Activated CD4-positive, alpha-beta T cell treated with anti-CD3 and anti-CD28 coated beads, Interleukin-2, amount 50 U/mL, for 24 hours (primary cell): ENCODE measurements around the gene EDN2.

Experiments used
- DNase-seq, 2 donors: peaks; one replicate each; pipeline ENCODE4 v3.0.0-alpha.2; 2020; ENCODE audit warnings: low read depth in 1 of 2, low spot score in 1 of 2

Gene EDN2

DNA sequence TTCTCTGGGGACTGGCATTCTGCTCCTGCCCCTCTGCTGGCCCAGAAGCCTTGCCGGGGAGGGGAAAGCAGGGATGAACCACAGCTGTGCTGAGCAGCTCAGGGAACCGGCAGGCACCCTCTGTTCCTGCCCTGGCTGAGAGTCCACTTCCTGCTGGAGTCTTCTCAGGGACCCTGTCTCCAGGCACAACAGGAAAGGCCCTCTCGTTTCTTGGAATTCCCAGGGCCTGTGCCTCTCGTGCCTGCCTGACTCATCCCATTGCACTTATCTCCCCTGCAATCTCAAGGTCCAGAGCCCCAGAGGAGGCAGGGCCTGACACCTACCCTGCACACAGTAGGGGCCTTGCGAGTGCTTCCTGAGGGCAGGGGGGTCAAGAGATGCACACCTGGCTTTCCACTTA, 1.1 kb upstream of the EDN2 start:
- DNase-seq: no peak

DNA sequence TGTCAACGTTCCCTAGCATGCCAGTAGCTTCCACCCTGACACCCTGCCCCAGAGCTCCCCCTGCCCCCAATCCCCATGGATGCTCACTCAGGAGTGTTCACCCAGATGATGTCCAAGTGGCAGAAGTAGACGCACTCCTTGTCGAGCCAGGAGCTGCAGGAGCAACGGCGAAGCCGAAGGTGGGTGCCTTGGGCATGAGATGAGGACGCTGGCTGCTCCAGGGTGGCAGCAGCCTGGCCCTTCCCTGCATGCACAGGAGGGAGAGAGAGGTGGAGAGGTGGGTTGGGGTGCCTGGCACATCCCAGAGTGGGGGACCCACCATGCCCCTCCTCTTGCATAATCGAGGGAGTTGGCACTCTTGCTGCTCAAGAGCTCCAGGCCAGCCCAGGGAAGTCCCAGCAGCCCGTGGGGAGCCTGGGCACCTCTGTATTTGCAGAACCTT, 502 bp downstream of the EDN2 start:
- DNase-seq: no peak

DNA sequence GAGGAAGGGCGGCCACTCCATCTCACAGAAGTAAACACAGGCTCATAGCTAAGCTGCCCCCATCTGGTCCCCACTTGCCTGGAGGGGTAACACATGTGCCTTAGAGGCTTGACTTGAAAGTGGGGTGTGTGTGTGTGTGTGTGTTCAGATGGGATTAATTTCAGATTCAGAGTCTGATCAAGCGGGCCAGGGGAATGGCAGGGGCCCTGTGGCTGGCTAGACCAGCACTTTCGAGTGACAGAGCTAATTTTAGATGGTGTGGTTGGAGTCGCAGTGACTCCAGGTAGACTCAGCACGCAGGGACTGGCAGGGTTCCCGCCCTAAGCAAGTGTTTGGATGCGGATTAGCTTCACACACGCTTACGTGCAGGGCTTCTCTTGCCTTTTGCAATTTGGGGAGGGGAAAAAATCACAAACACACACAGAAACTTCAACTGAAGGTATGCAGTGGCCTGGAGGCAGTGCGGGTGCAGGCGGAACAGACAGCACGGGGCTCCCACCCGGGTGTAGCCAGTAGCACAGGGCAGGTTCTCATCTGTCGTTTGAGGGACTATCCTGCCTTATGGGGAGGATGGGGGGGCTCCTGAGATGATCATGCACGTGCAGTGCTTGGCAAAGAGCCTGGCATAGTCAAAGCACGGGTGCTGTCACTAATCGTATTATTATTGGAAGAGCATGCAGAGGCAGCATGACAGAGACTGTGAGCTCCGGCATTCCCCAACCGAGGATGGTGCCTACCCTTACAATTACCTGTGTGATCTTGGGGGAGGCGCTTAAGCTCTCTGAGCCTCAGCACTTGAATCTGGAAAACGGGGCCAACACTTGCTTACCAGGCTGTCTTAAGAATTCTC, 1.3 kb downstream of the EDN2 start:
- no peak for DNase-seq

DNA sequence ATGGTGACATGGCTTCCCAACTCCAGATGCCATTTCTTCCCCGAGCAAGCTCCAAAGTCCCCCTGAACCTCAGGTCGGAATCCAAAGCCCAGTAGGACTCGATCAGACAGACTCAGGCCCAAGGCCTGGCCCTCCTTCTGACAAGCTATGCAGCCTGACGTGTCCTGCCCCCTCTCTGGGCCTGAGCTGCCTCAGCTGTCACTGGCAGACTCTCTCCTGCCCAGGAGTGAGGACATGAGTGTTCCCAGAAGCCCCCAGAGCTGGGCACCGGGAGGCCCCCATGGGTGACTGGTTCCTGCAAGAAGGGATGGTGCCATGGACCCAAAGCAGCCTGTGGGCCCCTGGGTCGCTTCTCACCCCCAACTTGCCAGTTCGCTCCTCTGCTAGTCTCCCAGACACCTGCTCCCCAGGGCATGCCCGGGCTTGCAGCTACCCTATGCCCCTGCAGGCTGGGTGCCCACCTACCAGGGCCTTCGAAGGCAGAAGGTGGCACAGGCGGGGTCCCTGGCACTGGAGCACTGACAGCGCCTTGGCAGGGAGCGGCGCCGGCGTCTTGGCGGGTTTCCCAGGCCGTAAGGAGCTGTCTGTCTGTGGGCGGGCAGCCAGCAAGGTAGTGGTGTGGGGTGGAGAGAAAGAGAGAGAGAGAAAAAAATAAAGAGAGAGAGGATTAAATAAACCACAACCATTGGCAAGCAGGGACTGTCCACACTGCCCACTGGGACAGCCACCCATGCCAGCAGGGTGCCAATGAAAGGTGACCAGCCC, 2.3 kb downstream of the EDN2 start:
- no peak for DNase-seq

DNA sequence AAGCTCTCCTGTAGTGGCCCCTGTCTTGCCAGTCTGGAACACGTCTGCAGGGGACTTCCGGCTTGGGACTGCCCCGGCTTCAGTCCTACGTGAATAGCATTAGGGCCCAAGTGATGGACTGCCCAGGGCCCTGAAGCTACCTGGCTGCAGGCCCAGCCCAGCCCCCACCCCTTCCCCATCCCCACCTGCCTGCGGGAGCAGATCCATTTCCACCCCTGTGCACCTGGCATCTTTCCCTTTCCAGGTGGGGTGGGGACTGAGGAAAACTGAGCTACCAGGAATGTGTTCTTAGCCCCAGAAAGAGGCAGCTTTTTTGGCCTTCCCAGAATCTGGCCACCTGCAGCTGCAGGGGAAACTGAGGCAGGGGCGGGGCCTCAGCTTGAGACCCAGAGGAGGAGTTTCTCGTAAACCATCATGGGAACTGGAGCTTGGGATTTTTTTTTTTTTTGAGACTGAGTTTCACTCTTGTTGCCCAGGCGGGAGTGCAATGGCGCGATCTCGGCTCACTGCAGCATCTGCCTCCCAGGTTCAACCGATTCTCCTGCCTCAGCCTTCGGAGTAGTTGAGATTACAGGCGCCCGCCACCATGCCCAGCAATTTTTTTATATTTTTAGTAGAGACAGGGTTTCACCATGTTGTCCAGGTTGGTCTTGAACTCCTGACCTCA, 3.2 kb downstream of the EDN2 start:
- DNase-seq: no peak

DNA sequence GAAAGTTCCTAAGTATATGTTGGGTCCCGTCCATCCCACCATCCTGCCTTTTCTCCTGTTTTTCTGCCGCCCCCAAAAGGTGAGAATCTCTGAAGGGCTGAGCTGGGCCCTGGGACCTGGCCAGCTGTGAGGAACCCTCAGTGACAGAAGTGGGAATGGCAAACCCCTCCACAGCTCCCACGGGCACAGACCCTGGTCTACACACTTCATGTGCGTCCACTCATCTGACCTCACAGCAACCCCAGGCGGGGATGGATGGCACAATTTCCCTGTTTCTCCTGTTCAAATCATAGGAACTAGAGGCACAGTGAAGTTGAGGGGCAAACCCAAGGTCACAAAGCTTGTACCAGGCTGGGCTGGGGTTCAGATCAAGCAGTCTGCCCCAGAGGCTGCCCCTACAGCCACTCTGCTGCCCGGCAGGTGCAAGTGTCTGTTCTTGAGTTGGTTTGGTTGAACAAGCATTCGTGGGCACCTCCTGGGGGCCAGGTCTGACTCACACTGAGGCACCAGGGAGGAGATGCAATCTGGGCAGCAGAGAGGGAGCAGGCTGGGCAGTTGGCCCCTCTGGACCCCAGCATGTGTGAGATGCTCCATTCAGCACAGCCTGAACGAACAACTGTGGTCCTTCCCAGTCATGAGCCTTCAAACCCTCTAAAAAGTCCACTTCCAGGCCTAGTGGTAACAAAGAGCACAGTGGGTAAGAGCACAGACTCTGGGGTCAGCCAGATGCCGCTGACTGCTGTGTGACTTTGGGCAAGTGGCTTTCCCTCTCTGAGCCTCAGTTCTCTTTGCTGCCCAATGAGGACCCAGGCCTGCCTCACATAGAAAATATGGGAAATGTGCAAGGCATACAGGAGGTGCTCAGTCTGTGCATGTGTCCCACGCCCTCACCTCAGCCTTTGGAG, 4.0 kb downstream of the EDN2 start:
- no peak for DNase-seq

DNA sequence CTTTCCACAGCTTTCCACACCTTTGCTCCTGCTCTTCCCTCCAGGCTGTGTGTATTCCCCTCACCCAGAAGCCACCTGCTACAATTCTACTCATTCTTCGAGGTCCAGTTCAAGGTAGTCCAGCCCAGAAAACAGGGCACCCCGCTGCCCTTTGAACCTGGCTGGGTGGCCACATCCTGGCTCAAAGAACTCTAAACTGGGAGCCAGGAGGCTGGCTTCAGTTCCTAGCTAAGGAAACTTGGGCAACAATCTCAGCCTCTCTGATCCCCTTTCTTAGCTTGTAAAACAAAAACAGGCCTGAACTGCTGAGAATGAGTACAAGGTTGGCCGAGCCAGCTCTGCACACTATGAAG, 4.7 kb downstream of the EDN2 start:
- no peak for DNase-seq

DNA sequence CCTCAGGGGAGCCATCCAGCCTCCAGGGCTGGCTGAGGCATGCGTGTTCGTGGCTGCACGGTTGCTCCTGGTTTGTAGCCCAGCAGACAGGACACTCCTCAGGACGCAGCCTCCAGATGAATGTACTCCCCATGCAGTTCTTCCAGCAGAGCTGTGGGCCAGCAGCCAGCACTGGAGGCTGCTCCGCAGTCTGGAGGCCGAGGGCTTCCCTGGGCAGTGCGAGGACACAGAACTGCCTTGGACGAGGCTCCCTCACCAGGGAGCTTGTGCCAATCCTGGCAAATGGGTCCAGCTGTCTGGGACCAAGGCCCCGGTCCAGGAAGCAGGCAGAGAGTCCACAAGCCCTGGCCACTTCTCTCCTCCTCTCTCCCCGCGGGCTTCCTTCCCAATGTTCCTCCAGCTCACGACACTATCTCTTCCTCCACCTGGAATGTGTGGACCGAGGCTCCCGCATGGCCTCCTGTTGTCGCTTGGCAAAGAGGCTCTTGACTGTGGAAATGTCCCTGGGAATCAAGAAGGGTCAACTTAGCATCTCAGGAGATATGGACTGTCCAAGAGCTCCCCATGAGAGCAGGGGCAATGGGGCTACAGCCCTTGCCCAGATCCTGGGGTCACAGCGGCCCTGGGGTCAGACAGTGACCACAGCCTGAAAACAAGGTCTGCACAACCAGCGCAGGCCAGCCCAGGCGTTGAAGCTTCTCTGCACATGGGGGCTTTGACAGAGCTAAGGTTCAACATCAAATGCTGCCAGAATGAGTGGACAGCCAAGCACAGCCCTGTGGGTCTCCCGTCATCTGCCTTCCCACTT, 5.3 kb downstream of the EDN2 start:
- DNase-seq: no peak

DNA sequence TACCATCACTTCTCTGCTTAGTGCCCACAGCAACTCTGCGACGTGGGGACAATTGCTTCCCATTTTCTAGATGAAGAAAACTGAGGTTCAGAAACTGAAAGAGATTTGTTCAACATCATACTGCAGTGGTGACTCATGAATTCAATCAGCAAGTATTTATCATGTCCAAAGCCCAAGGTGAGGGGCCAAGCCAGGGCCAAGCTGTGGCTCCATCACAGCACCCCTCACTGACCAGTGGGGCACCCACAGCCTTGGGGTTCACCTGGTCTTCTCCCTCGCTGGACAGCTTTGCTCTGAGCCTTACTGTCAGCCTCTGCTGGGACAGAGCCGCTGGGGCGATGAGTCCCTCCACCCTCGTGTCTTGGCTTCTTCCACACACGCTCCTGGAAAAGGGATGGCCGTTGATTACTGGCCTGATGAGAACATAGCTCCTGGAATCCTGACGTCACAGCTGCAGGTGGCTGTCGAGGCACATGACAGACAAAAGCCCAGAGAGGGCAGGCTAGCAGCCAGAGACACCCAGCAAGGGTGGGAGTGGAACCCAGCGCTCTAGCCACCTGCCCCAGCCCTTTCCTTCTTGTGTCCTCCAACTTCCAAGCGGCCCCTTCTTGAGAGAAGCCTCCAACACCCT, 6.2 kb downstream of the EDN2 start:
- DNase-seq: no peak

DNA sequence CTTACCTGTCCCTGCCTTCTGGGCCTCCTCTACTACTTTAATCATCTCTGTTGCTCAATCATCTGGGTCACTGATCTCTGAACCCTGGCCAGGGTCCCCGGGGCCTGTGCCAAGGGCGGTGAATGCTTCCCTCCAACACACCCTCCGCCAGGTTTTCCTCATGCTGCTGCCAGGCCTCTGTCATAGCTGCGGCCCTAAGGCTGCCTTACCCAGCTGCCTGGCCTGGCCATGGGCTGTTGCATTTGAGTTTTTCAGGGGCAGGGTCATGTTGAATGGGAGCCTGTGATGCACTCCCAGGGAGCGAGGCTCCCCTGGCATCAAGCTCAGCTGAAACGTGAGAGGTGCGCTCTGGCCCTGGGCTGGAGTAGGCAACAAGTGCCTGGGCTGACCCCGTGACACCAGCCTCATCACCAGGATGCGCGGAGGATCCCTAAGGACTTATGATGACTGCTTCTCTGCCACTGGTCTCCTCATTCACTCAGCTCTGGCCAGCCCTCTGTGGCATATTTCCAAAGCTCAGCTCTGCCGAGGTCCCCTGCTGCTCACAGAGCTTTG, 7.6 kb downstream of the EDN2 start:
- no peak for DNase-seq

DNA sequence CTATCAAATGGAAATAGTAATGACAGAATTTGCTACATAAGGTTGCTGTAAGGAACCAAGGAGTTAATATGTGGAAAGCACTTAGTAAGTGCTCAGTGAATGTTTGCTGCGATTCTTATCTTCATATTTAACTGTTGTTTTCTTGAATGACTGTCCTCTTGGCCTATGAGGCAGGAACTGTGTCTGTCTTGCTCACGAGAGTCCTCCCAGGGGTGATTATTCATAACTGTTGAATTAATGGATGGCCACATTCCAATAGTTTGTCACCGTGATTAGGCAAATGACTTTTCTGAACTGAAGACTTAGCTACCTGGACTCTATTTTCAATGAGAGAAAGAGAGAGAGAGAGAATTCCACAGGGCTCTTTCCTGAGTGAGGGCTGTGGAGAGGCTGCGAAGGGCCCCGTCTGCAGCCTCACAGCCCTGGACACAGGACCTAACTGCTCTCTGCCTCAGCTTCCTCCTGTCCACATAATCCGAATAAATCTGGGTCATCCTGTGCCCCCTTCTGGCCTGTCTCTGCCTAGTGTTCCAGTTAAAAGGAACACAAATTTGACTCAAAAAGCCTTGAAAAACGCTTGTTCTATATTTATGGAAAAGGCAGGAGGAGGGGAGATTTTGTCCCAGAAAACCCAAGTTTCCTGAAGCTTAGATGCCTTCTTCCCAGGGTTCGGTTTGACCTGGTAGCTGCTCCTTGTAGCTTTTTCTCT, 8.5 kb downstream of the EDN2 start:
- no peak for DNase-seq

DNA sequence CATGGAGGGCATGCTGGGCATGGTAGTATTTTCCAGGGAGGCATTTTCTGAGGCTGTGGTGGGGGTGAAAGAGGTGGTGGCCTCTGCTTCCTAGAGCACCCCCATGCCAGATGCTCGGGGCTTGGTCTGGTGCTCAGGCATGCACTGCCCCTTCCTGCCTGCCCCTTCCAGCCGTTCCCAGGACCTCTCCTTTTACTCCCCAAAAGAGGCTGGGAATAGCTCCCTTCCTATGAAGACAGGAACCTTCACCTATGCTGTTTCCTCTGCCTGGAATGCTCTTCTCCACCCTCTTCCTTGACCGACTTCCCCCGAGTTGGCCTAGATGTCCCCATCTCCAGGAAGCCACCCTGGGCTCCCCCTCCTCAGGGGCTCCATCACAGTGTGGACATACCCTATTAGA, 9.1 kb downstream of the EDN2 start:
- no peak for DNase-seq

DNA sequence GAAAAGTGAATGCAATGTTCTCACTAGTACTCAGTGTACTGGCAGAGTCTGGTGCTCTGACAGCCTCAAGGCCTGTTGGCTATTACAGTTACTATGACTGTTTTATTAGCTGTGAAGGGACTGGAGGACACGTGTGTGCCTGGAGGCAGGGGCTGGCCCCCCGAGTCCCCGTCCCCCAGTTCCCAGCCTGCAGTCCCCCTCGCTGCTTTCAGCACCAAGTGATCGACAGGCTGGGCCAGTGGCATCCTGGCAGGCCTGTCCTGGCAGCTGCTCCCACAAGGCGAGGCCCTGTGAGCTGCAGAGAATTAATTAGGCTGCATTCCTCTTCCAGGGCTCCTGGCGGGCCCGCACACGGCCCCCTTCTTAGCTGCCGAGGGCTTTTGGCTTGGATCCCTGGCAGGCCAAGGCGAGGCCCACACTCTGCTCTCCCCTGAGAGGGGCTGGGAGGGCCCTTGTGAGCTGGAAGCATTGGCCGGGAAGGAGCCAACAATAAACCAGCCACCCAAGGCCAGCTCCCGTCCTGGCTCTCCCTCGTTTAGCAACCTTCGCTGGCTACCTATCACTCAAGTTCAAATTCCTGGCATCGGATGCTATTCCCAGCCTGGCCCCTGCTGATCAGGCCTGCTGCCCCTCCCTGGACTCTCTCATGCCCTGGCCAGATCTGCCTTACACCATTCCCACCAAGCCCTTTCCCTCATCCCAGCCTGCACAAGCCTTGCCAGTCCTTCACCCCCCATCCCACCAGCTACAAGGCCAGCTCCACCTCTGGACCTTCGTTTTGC, 9.8 kb downstream of the EDN2 start:
- no peak for DNase-seq

DNA sequence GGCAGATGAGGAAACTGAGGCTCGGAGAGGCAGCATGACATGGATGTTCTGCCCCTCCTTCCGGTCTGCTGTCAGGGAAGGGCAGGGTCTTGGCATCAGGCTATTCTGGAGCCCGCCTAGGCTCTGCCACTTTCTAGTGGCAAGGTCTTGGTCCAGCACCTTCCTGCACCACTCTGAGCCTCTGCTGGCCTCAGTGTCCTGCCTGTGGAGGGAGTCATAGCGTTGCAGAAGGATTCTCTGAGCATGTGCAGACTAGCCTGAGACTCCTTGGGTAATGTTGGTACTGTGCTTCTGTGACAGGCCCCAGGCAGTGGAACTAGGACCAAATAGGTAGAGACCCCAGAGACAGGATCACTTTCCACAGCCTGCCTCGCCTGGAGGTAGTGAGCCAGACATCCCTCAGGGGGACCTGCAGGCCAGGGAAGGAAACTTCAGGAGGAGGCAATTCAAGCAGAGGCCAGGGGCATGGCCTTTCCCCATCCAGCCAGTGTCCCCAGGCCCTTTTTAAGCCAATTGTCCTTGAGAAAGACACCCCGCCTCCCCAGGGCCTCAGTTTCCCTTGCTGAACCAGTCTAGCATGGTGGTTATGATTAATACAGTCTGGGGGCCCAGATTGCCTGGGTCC, 10.6 kb downstream of the EDN2 start:
- DNase-seq: no peak

DNA sequence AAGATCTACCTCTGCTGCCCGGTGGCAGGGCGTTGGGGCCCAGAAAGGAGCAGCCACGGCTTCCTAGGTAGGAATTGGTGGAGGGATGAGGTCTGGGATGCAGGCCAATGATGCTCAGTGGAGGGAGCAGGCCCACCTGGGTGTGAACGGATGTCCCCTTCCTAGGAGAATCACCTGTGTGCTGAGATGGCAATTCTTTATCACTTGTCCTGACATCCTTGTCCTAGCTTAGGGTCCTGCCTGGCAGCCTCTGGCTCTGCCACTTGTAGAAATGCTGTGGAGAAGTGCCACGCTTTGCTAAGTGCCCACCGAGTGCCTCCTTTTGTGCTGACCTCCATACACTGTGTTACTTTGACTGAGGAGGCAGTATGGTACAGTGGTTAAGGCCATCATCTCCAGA, 12.8 kb downstream of the EDN2 start:
- DNase-seq: no peak

DNA sequence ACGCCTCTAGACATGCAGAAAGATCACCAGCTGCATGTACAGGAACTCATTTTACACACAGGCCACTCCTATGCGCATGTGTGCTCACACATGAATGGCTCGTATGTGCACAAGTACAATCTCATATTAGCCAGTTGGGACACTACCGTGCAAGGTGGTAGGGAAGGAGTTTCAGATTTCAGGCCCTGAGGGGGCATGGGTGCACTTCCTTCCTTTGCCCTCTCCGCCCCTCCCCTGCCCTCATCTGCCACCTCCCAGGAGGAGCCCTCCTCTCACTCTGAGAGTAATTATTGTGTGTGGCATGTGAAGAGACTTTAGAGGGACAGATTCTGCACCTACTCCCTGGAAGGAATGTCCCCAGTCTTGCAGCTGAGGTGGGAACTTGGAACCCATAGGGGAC, 14.8 kb downstream of the EDN2 start:
- DNase-seq: no peak

DNA sequence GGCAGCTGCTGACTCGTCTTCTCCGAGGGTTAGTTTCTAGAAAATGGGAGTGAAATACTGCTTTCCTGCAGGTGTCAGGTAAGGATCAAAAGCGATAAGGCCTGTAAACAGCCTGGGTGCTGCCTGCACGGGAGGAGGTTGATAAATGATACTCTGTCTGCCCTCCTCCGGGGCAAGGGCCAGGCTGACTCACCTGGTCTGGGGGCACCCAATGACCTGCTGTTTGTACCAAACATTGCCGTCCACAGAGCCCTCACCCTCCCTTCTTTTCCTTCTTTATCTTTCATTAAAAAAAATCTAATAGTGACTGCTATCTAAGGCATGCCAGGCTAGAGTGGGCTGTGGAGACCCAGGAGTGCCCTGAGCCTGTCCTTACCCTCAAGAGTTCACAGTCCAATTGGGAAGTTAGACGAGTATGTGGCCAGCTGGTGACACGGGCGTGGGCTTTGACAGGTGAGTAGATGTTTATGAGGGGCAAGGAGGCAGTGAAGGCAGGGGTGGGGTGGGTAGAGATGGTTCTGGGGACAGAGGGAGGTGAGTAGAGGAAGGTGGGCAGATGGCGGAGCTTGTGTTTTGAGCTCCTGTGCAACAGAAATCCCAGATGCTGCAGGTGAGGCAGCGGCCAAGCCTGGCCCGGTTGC, 16.2 kb downstream of the EDN2 start:
- DNase-seq: no peak
